Thyroid gland (tissue), 4 donors: Measurements from ENCODE around the gene COASY. TPM values are rescaled to one million over a fixed set of nuclear protein-coding genes. Genes with fewer than 3 reads are reported as not detected.

Experiments used
- DNase-seq, 2 donors: peaks; one replicate each; pipeline ENCODE4 v3.0.0-alpha.2; 2019
- H3K27ac ChIP-seq, 3 donors: fragments of 200-600 bp; sonication (generic); 1 replicate in 2 of 3; 2 replicates in 1 of 3; pipeline ENCODE4 v1.5.1; 2016 to 2019; ENCODE audit warnings: mild to moderate bottlenecking in 1 of 3, moderate library complexity in 1 of 3
- H3K27me3 ChIP-seq: fragments of 200-600 bp; sonication (generic); one replicate; pipeline ENCODE4 v1.5.1; 2019
- H3K36me3 ChIP-seq, 2 donors: fragments of 200-600 bp; sonication (generic); one replicate each; pipeline ENCODE4 v1.5.1; 2016 to 2019
- H3K4me1 ChIP-seq, 2 donors: fragments of 200-600 bp; sonication (generic); one replicate each; pipeline ENCODE4 v1.5.1; 2017 to 2019
- H3K4me3 ChIP-seq, 3 donors: fragments of 200-600 bp; sonication (generic); replicated peaks in 1 of 3; 1 replicate in 2 of 3; 2 replicates in 1 of 3; pipeline ENCODE4 v1.5.1; 2016; ENCODE audit warnings: mild to moderate bottlenecking in 1 of 3
- H3K9me3 ChIP-seq: fragments of 200-600 bp; sonication (generic); one replicate; pipeline ENCODE4 v1.5.1; 2017
- CTCF ChIP-seq, 6 experiments: fragments of 200-600 bp in 3 of 6; fragments of 450-650 bp in 3 of 6; sonication (generic) in 3 of 6; IDR thresholded peaks; one replicate each; pipeline ENCODE4 v1.5.1; 2016 to 2019; ENCODE audit warnings: antibody characterized with exemption in 6 of 6, mild to moderate bottlenecking in 2 of 6, inconsistent platforms in 1 of 6, moderate library complexity in 1 of 6
- POLR2A ChIP-seq, 2 donors: fragments of 450-650 bp; IDR thresholded peaks; one replicate each; pipeline ENCODE4 v1.6.1; 2017; ENCODE audit warnings: antibody characterized with exemption in 2 of 2, mild to moderate bottlenecking in 2 of 2, moderate library complexity in 1 of 2
- WGBS, 2 donors: methylation state at CpG; one replicate each; pipeline ENCODE4 v1.1.5; 2017; 5-methylcytosine and 5-hydroxymethylcytosine counted together
- intact Hi-C: fragments of 100-400 bp; cut with DNase I; formaldehyde crosslinking; loops from one replicate; pipeline ENCODE4 v1.15.1; 2023
- total RNA-seq, 4 donors: library from RNA; depleted of rRNA; stranded (reverse); fragments of >200 nt; gene quantifications; one replicate each; pipeline ENCODE4 v1.2.3, GENCODE V29; 2016

Gene COASY
- total RNA-seq, 4 donors from 2014 or later = 32.7 to 60.9 (median 48.7) TPM

- intact Hi-C loops = loop anchor here (5.0 to 10.0 kb wide), 2 partner anchors 97 to 185 kb away; partner anchors contain the start of genes PLEKHH3 and RAMP2
- no peak for DNase-seq
- Histone ChIP-seq H3K4me1 (peaks cover 10 to 13% of the 10 kb centered on the region in 2 donors), H3K4me3 (no peak overlapping the region), H3K27me3 (no peaks in the 10 kb centered on the region), H3K36me3 (peaks cover 43 to 47% of the 10 kb centered on the region in 2 donors), H3K9me3 (no peaks in the 10 kb centered on the region), H3K27ac (no peak overlapping the region)
- TF ChIP-seq POLR2A (IDR thresholded peaks at IDR 0.05) (no peak), CTCF (IDR thresholded peaks at IDR 0.05) (no peak)
- 53 to 58% methylated on average over 2 of the region's 2 CpGs for WGBS, 2 donors
Observed at GRCh38 chr17:42579794-42580551, 18.0 kb downstream of the COASY start.

- DNase-seq = no peak
- intact Hi-C loops = no loop called here
Observed at GRCh38 chr17:42581744-42582270, 19.9 kb downstream of the COASY start.

GRCh38 chr17:42584880-42585279, 22.9 kb downstream of the COASY start:
- no peak for DNase-seq
- Histone ChIP-seq H3K27ac (no peak overlapping the region), H3K27me3 (no peaks in the 10 kb centered on the region), H3K4me1 (peaks cover 0 to 6% of the 10 kb centered on the region in 2 donors), H3K36me3 (peaks cover 55 to 76% of the 10 kb centered on the region in 2 donors), H3K4me3 (no peak overlapping the region), H3K9me3 (no peaks in the 10 kb centered on the region)
- TF ChIP-seq POLR2A (IDR thresholded peaks at IDR 0.05) = no peak
- no peak for TF ChIP-seq CTCF (IDR thresholded peaks at IDR 0.05)
- intact Hi-C loops = no loop called here
- WGBS, 2 donors = 89 to 92% methylated on average over 9 of the region's 9 CpGs

More at GRCh38 chr17:42581744-42582270, 19.9 kb downstream of the COASY start:
- Histone ChIP-seq H3K27me3 (no peaks in the 10 kb centered on the region), H3K4me3 (no peak overlapping the region), H3K36me3 (peaks cover 53 to 64% of the 10 kb centered on the region in 2 donors), H3K4me1 (peaks cover 9 to 12% of the 10 kb centered on the region in 2 donors), H3K27ac (no peak overlapping the region), H3K9me3 (no peaks in the 10 kb centered on the region)
- 83 to 98% methylated on average over 4 to 7 of the region's 10 CpGs for WGBS, 2 donors
- TF ChIP-seq CTCF (IDR thresholded peaks at IDR 0.05) (no peak), POLR2A (IDR thresholded peaks at IDR 0.05) (no peak)

DNA sequence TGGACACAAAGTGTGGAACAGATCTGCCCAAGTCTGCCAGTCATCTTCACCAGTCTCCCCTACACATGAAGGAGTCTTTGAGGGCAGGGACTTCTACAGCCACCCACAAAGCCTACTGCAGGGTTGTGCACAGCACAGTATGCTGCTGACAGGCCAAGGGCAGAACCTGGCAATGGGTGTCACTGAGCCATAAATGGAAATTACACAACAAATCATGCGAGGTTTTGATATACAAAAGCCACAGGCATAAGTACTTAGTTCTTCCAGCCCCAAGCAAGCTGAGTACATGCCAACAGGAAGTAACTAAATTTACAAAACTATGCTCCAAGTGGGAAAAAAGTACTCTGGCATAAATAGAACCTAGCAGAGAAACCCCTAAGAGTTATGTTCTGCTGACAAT, 23.4 kb downstream of the COASY start:
- no peak for DNase-seq
- no peak for TF ChIP-seq CTCF (IDR thresholded peaks at IDR 0.05)
- TF ChIP-seq POLR2A (IDR thresholded peaks at IDR 0.05) = no peak
- Histone ChIP-seq H3K9me3 (no peaks in the 10 kb centered on the region), H3K27me3 (no peaks in the 10 kb centered on the region), H3K4me3 (no peak overlapping the region), H3K36me3 (peaks cover 56 to 71% of the 10 kb centered on the region in 2 donors), H3K4me1 (peaks cover 0 to 6% of the 10 kb centered on the region in 2 donors), H3K27ac (no peak overlapping the region)
- intact Hi-C loops = no loop called here
- 43 to 85% methylated on average over 1 of the region's 1 CpG for WGBS, 2 donors
